Kidney (tissue), 14 donors: ENCODE data around the gene PAPOLB. TPM values are rescaled to one million over a fixed set of nuclear protein-coding genes. Genes with fewer than 3 reads are reported as not detected.

Experiments
- DNase-seq, 5 donors: peaks; one replicate each; pipeline ENCODE4 v3.0.0-alpha.2; 2013 to 2020
- FAIRE-seq: peaks from 2 replicates; lab custom pipeline; 2012; peaks lifted over from hg19 to GRCh38; lab: Jason Lieb, UNC
- H3K27ac ChIP-seq, 2 donors: one replicate each; pipeline ENCODE4 v1.7.0; 2013; ENCODE audit warnings: low read depth in 2 of 2, low read length in 2 of 2, inconsistent platforms in 1 of 2
- H3K27me3 ChIP-seq: one replicate; pipeline ENCODE4 v1.7.1; 2013; ENCODE audit warnings: low read length, inconsistent platforms; ENCODE audit not compliant: control insufficient read depth, insufficient read depth
- H3K36me3 ChIP-seq, 3 donors: one replicate each; pipeline versions ENCODE4 v1.7.0 to v1.7.1; 2013; ENCODE audit warnings: low read length in 3 of 3, control low read depth in 1 of 3, inconsistent platforms in 1 of 3; ENCODE audit not compliant: insufficient read depth in 3 of 3, control insufficient read depth in 2 of 3
- H3K4me1 ChIP-seq, 3 donors: one replicate each; pipeline versions ENCODE4 v1.7.0 to v1.7.1; 2013; ENCODE audit warnings: low read length in 3 of 3, inconsistent platforms in 1 of 3, low read depth in 1 of 3; ENCODE audit not compliant: control insufficient read depth in 2 of 3, insufficient read depth in 2 of 3
- H3K4me3 ChIP-seq, 3 donors: one replicate each; pipeline versions ENCODE4 v1.7.0 to v1.8.1; 2013; ENCODE audit warnings: low read length in 3 of 3, control low read depth in 1 of 3, inconsistent platforms in 1 of 3
- H3K9ac ChIP-seq, 3 donors: one replicate each; pipeline versions ENCODE4 v1.7.0 to v1.7.1; 2013; ENCODE audit warnings: low read length in 3 of 3, control low read depth in 1 of 3, inconsistent platforms in 1 of 3
- H3K9me3 ChIP-seq, 3 donors: one replicate each; pipeline versions ENCODE4 v1.7.0 to v1.7.1; 2013; ENCODE audit warnings: low read length in 3 of 3, control low read depth in 1 of 3, inconsistent platforms in 1 of 3; ENCODE audit not compliant: control insufficient read depth in 2 of 3, insufficient read depth in 1 of 3
- CTCF ChIP-seq: IDR thresholded peaks from 3 replicates; pipeline ENCODE4 v1.5.1; 2012; ENCODE audit warnings: mild to moderate bottlenecking, moderate library complexity, borderline replicate concordance; ENCODE audit not compliant: insufficient read depth; ENCODE audit errors: extremely low read depth
- intact Hi-C: fragments of 100-400 bp; cut with DNase I; formaldehyde crosslinking; loops from one replicate; pipeline ENCODE4 v1.11.1; 2022
- polyA plus RNA-seq: library from polyadenylated mRNA; stranded (reverse); fragments of 350-450 nt; fragmentation: Illumina TruSeq; extraction: RNeasy Lipid Tissue Mini Kit (QIAGEN cat#74804); gene quantifications from one replicate; pipeline ENCODE4 v1.2.3, GENCODE V29; 2014; ENCODE audit warnings: low read depth, low replicate concordance; ENCODE audit not compliant: insufficient read depth
- total RNA-seq: library from RNA; stranded (reverse); fragmentation: NEBNext Ultra II Directional; extraction: Animal tissue kit (Norgen Biotek cat#: 25700); gene quantifications from one replicate; pipeline ENCODE4 v1.2.1, GENCODE V29; 2021
- donor health status: control.
- donor health status: control.
- donor health status: control.
- donor health status: control.
- donor health status: control.
- donor health status: DM: yes; HTN: yes; CAD: no.
- donor health status: Normal renal cell carcinoma (clear cell type).

Gene PAPOLB
- total and polyA plus RNA-seq, 2 donors from 2014 or later: 0.06 TPM; not detected in 1

GRCh38 chr7:4815609-4816418 is 46.0 kb downstream of the PAPOLB start:
- no peak overlapping the region for H3K4me3 ChIP-seq
- FAIRE-seq (no peak), DNase-seq (no peak)
- H3K27ac ChIP-seq: no peak overlapping the region
- no peak for TF ChIP-seq CTCF
- intact Hi-C loops: no loop called here
- H3K27me3 ChIP-seq: no peaks in the 10 kb centered on the region
- H3K9ac ChIP-seq: no peak overlapping the region
- H3K4me1 ChIP-seq: peaks cover 0 to 1% (median 0%) of the 10 kb centered on the region in 3 donors
- no peaks in the 10 kb centered on the region for H3K9me3 ChIP-seq
- H3K36me3 ChIP-seq: no peaks in the 10 kb centered on the region

- no peak overlapping the region for H3K27ac ChIP-seq
- H3K27me3 ChIP-seq: no peaks in the 10 kb centered on the region
- intact Hi-C loops: no loop called here
- TF ChIP-seq CTCF: no peak
- DNase-seq (no peak), FAIRE-seq (no peak)
- H3K9me3 ChIP-seq: no peaks in the 10 kb centered on the region
- no peak overlapping the region for H3K9ac ChIP-seq
- no peaks in the 10 kb centered on the region for H3K36me3 ChIP-seq
- H3K4me1 ChIP-seq: no peaks in the 10 kb centered on the region
- no peak overlapping the region for H3K4me3 ChIP-seq
Observed at GRCh38 chr7:4815121-4815520, 46.7 kb downstream of the PAPOLB start.

DNA sequence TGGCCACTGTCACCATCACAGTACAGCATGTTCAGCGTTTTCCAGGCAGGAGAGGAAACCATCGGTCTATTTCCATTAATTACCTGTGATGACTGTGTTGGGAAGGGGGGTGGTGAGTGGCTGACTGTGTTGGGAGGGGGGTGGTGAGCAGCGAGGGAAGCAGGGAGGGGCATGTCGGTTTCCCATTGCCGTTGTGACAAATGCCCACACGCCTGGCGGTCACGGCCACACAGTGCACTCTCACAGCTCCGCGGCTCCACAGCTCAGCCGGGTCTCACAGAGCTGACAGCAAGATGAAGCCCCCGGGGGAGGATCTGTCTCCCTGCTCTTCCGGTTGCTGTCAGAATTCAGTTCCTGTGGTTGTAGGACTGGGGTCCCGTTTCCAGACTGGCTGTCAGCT is 47.4 kb downstream of the PAPOLB start:
- TF ChIP-seq CTCF: no peak
- no peak overlapping the region for H3K4me3 ChIP-seq
- DNase-seq (no peak), FAIRE-seq (no peak)
- no peaks in the 10 kb centered on the region for H3K27me3 ChIP-seq
- H3K9me3 ChIP-seq: no peaks in the 10 kb centered on the region
- no peaks in the 10 kb centered on the region for H3K36me3 ChIP-seq
- H3K4me1 ChIP-seq: no peaks in the 10 kb centered on the region
- no peak overlapping the region for H3K9ac ChIP-seq
- no peak overlapping the region for H3K27ac ChIP-seq
- intact Hi-C loops: no loop called here
